ENCODE measurements around the gene RBM25. TPM values are rescaled to one million over a fixed set of nuclear protein-coding genes. Genes with fewer than 3 reads are reported as not detected.
"Not testable (repeated sequence)": the region's sequence is repeated elsewhere in the genome, so short reads cannot be mapped to it uniquely, and the experiment has no call there.

Gene RBM25
- total and polyA plus RNA-seq, 12 donors = 14.7 to 95.4 (median 48.7) TPM

- H3K27me3 ChIP-seq = no peaks in the 10 kb centered on the region
- intact Hi-C loops (cut with DNase I) = no loop called here
- peaks cover 11 to 31% of the 10 kb centered on the region in 2 donors for H3K4me1 ChIP-seq (replicated peaks in 1 of 2)
- 34 to 44% (median 41%) methylated on average over 3 of the region's 3 CpGs for WGBS, 4 donors
- H3K36me3 ChIP-seq (replicated peaks in 1 of 2) = peaks cover 0 to 11% of the 10 kb centered on the region in 2 donors
- TF ChIP-seq, protein P1, sequence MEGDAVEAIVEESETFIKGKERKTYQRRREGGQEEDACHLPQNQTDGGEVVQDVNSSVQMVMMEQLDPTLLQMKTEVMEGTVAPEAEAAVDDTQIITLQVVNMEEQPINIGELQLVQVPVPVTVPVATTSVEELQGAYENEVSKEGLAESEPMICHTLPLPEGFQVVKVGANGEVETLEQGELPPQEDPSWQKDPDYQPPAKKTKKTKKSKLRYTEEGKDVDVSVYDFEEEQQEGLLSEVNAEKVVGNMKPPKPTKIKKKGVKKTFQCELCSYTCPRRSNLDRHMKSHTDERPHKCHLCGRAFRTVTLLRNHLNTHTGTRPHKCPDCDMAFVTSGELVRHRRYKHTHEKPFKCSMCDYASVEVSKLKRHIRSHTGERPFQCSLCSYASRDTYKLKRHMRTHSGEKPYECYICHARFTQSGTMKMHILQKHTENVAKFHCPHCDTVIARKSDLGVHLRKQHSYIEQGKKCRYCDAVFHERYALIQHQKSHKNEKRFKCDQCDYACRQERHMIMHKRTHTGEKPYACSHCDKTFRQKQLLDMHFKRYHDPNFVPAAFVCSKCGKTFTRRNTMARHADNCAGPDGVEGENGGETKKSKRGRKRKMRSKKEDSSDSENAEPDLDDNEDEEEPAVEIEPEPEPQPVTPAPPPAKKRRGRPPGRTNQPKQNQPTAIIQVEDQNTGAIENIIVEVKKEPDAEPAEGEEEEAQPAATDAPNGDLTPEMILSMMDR (IDR thresholded peaks at IDR 0.05) = no peak
- TF ChIP-seq POLR2A (IDR thresholded peaks at IDR 0.05) = no peak
- peak overlapping the region in 3 of 5 donors; percentile 3 to 87 (median 18) for H3K27ac ChIP-seq
- peak overlapping the region in 1 of 4 donors; percentile 74 for H3K4me3 ChIP-seq
- no peak for DNase-seq
- H3K9me3 ChIP-seq (replicated peaks in 1 of 3) = no peaks in the 10 kb centered on the region
These were observed 30.8 kb upstream of the RBM25 start for GRCh38 chr14:73027546-73027945.

- intact Hi-C loops (cut with DNase I) = no loop called here
- H3K27me3 ChIP-seq = no peaks in the 10 kb centered on the region
- no peaks in the 10 kb centered on the region for H3K9me3 ChIP-seq (replicated peaks in 1 of 3)
- H3K36me3 ChIP-seq (replicated peaks in 1 of 2) = peaks cover 0 to 11% of the 10 kb centered on the region in 2 donors
- TF ChIP-seq, protein P1 (IDR thresholded peaks at IDR 0.05) = no peak
- TF ChIP-seq POLR2A (IDR thresholded peaks at IDR 0.05) = no peak
- H3K4me3 ChIP-seq = no peak overlapping the region
- no peak for DNase-seq
- peaks cover 10 to 27% of the 10 kb centered on the region in 2 donors for H3K4me1 ChIP-seq (replicated peaks in 1 of 2)
- H3K27ac ChIP-seq = peak overlapping the region in 1 of 5 donors; percentile 87
These were observed 30.4 kb upstream of the RBM25 start for GRCh38 chr14:73027984-73028383.

DNA sequence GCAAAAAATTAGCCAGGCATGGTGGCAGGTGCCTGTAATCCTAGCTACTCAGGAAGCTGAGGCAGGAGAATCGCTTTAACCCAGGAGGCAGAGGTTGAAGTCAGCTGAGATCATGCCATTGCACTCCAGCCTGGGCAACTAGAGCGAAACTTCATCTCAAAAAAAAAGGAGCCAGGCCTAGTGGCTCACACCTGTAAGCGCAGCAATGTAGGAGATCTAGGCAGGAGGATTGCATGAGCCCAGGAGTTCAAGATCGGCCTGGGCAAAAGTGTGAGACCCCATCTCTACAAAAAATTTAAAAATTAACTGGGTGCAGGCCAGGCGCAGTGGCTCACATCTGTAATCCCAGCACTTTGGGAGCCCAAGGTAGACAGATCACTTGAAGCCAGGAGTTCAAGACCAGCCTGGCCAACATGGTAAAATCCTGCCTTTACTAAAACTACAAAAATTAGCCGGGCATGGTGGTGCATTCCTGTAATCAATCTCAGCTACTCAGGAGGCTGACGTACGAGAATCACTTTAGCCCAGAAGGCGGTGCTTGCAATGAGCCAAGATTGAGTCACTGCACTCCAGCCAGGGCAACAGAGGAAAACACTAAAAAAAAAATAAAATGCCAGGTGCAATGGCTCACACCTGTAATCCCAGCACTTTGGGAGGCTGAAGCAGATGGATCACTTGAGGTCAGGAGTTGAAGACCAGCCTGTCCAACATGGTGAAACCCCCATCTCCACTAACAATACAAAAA, 21.5 kb upstream of the RBM25 start:
- 88 to 93% (median 90%) methylated on average over 8 to 9 of the region's 9 CpGs for WGBS, 4 donors
- intact Hi-C loops (cut with DNase I); H3K27me3 ChIP-seq; H3K4me1 ChIP-seq (replicated peaks in 1 of 2); H3K36me3 ChIP-seq (replicated peaks in 1 of 2); H3K4me3 ChIP-seq; H3K9me3 ChIP-seq (replicated peaks in 1 of 3); H3K27ac ChIP-seq; DNase-seq: not testable (repeated sequence)

- Histone ChIP-seq H3K36me3 (replicated peaks in 1 of 2) (no peaks in the 10 kb centered on the region), H3K27ac (no peak overlapping the region), H3K9me3 (replicated peaks in 1 of 3) (no peaks in the 10 kb centered on the region), H3K4me3 (no peak overlapping the region), H3K4me1 (replicated peaks in 1 of 2) (no peaks in the 10 kb centered on the region), H3K27me3 (no peaks in the 10 kb centered on the region)
- no peak for DNase-seq
- intact Hi-C loops (cut with DNase I) = no loop called here
- WGBS, 4 donors = 95 to 100% (median 97%) methylated on average over 1 of the region's 1 CpG
- TF ChIP-seq, protein P1 (IDR thresholded peaks at IDR 0.05) = no peak
- no peak for TF ChIP-seq POLR2A (IDR thresholded peaks at IDR 0.05)
These were observed 10.5 kb upstream of the RBM25 start for GRCh38 chr14:73047808-73048207.

- intact Hi-C loops (cut with DNase I) = no loop called here
- no peak for TF ChIP-seq POLR2A (IDR thresholded peaks at IDR 0.05)
- TF ChIP-seq, protein P1 (IDR thresholded peaks at IDR 0.05) = no peak
- no peaks in the 10 kb centered on the region for H3K4me1 ChIP-seq (replicated peaks in 1 of 2)
- H3K27me3 ChIP-seq = no peaks in the 10 kb centered on the region
- H3K4me3 ChIP-seq = no peak overlapping the region
- DNase-seq = no peak
- H3K36me3 ChIP-seq (replicated peaks in 1 of 2) = no peaks in the 10 kb centered on the region
- WGBS, 4 donors = 62 to 75% (median 68%) methylated on average over 4 of the region's 4 CpGs
- no peaks in the 10 kb centered on the region for H3K9me3 ChIP-seq (replicated peaks in 1 of 3)
- no peak overlapping the region for H3K27ac ChIP-seq
These were observed 8.9 kb upstream of the RBM25 start for GRCh38 chr14:73049428-73049827.

All from adrenal gland (tissue), 12 donors.